Rectal smooth muscle tissue (tissue), 1 donor: Measurements from ENCODE around the gene KRT7.
A peak's percentile ranks its signal among the peaks of the same experiment; 100 is the strongest.
"Not testable (repeated sequence)": the region's sequence is repeated elsewhere in the genome, so short reads cannot be mapped to it uniquely, and the experiment has no call there.

Experiments used
- H3K27ac ChIP-seq: one replicate; pipeline ENCODE4 v1.7.0; 2013; ENCODE audit warnings: low read depth, low read length, inconsistent platforms
- H3K27me3 ChIP-seq: one replicate; pipeline ENCODE4 v1.7.0; 2013; ENCODE audit warnings: low read length; ENCODE audit not compliant: control insufficient read depth, insufficient read depth
- H3K36me3 ChIP-seq: one replicate; pipeline ENCODE4 v1.7.0; 2013; ENCODE audit warnings: low read length; ENCODE audit not compliant: control insufficient read depth, insufficient read depth
- H3K4me1 ChIP-seq: one replicate; pipeline ENCODE4 v1.7.0; 2013; ENCODE audit warnings: low read length; ENCODE audit not compliant: control insufficient read depth, insufficient read depth
- H3K4me3 ChIP-seq: one replicate; pipeline ENCODE4 v1.7.0; 2013; ENCODE audit warnings: low read length
- H3K9ac ChIP-seq: one replicate; pipeline ENCODE4 v1.7.0; 2013; ENCODE audit warnings: low read length

Gene KRT7

DNA sequence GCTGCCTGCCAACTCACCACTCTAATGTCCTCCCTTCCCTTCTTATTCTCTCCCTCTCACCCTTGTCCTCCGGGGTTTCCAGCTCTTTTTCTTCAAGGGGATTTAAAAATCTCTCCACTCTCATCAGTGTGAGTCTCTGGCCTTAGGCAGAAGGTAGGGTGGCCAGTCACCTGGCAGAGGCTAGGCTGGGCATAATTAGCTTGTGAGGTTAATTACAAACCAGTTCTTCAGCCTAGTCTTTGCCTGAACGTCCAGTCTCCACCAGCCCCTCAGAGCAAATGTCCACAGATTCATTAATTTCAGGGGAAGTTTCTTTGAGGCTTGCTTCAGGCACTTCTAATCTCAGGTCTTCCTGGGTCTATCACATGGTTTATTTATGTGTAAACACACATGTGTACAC is 6.7 kb downstream of the KRT7 start:
- peaks cover 17% of the 10 kb centered on the region for H3K4me1 ChIP-seq
- H3K36me3 ChIP-seq = no peaks in the 10 kb centered on the region
- H3K9ac ChIP-seq = no peak overlapping the region
- H3K27me3 ChIP-seq = peaks cover 2% of the 10 kb centered on the region
- H3K27ac ChIP-seq = no peak overlapping the region
- no peak overlapping the region for H3K4me3 ChIP-seq

DNA sequence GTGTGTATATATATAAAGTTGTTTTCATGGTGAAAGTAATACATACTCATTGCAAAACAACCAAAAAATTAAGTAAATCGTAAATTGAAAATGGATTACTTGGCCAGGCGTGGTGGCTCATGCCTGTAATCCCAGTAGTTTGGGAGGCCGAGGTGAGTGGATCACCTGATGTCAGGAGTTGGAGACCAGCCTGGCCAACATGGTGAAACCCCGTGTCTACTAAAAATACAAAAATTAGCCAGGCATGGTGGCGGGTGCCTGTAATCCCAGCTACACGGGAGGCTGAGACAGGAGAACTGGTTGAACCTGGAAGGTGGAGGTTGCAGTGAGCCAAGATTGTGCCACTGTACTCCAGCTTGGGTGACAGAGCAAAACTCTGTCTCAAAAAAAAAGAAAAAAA is 7.2 kb downstream of the KRT7 start:
- not testable (repeated sequence) for H3K36me3 ChIP-seq, H3K4me3 ChIP-seq, H3K27ac ChIP-seq, H3K27me3 ChIP-seq, H3K9ac ChIP-seq
- peaks cover 17% of the 10 kb centered on the region for H3K4me1 ChIP-seq

- no peak overlapping the region for H3K9ac ChIP-seq
- peaks cover 17% of the 10 kb centered on the region for H3K4me1 ChIP-seq
- H3K27me3 ChIP-seq = peaks cover 3% of the 10 kb centered on the region
- H3K27ac ChIP-seq = no peak overlapping the region
- H3K36me3 ChIP-seq = no peaks in the 10 kb centered on the region
- no peak overlapping the region for H3K4me3 ChIP-seq
Observed at GRCh38 chr12:52241205-52241842, 8.3 kb downstream of the KRT7 start.

DNA sequence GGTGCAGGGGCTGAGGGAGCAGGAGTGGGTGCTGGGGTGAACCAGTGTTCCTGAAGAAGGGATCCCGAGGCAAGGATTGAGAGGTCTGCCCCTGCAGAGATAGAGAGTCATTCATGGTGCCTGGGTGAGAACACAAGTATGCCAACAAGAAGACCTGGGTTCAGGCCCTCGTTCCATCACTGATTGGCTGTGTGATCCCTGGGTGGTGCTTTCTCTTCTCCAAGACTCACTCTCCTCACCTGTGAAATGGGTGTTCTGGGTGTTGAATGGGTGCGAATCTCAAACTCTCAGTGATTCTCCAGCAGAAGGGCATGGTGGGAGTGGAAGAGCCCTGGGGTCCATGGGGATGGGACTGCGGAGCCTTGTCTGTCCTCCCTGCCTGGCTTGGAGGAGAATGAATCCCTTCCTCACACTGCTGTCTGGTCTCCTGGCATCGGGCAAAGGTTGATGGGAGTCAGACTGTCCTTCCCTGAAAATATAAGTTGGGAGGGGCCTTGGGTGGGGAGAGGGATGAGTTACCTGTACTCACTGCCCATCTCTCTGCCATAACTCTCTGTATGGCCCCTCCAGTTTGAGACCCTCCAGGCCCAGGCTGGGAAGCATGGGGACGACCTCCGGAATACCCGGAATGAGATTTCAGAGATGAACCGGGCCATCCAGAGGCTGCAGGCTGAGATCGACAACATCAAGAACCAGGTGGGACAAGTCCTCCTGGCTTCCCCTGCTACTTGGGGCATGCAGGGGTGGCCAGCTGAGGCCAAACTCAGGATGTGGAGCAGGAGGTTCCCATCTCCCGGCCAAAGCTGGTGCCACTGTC is 9.6 kb downstream of the KRT7 start:
- Histone ChIP-seq H3K4me3 (no peak overlapping the region), H3K27ac (no peak overlapping the region), H3K9ac (no peak overlapping the region), H3K4me1 (peaks cover 17% of the 10 kb centered on the region), H3K27me3 (peaks cover 3% of the 10 kb centered on the region), H3K36me3 (no peaks in the 10 kb centered on the region)

DNA sequence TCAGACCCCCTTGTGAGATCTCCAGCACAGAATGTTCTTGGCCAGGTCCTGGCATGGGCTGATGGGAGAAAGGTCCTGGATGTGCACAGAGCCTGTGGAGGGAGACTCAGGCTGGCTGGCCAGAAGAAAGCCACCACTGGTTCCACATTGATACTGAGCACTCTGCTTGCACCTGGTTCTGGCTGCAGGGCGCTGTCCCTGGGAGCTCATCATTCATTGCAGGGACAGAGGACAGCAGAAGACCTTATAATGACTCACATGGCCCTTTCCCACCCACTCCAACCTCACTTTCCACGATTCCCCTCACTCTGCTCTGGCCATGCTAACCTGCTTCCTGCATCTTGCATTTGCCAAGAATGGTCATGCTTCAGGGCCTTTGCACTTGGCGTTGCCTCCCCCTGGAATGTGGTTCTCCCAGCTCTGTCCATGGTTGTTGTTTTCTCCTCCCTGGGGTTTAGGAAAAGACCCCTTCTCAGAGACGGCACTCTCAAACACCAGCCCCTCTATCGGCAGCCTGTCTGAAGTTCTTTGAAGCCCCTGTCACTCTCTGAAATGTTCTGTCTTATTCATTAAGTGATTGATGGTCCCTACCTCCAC is 10.3 kb downstream of the KRT7 start:
- peaks cover 3% of the 10 kb centered on the region for H3K27me3 ChIP-seq
- no peak overlapping the region for H3K9ac ChIP-seq
- no peak overlapping the region for H3K4me3 ChIP-seq
- H3K36me3 ChIP-seq = no peaks in the 10 kb centered on the region
- H3K4me1 ChIP-seq = peaks cover 17% of the 10 kb centered on the region
- H3K27ac ChIP-seq = peak overlapping the region; percentile 79

DNA sequence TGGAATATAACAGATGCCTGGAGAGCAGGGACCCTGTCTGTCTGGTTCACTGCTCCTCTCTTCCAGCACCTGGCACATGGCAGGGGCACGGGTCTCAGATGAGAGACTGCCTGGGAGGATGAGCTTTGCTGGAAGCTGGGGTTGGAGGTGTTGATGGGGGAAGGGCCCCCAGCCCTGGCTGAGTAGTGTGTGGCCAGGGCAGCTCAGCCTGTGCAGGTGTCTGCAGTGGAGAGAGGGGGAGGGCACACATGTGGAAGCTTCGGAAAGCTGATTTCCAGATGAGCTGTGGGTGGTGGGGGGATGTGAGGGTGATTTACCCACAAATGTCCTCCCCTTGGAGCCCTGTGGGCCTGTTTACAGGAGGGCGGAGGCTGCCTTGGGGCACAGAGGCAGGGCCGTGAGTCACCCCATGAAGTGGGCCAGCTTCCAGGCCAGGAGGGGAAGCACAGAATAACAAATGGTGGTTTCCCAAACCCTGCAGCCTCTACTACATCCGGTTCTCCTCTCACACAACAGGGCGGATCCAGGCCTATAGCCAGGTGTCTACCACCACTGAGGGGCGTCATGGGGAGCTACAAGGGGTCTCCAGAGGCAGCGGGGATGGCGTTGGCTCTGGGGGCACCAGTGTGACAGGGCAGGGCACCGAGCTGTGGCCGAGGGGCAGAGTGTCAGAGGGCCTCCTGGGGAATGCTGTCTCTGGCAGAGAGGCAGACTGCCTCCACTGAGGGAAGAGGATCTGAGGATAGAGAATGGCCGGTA is 11.0 kb downstream of the KRT7 start:
- no peak overlapping the region for H3K9ac ChIP-seq
- peaks cover 20% of the 10 kb centered on the region for H3K4me1 ChIP-seq
- H3K27ac ChIP-seq = peak overlapping the region; percentile 79
- no peaks in the 10 kb centered on the region for H3K36me3 ChIP-seq
- H3K4me3 ChIP-seq = no peak overlapping the region
- H3K27me3 ChIP-seq = peaks cover 3% of the 10 kb centered on the region

- no peaks in the 10 kb centered on the region for H3K36me3 ChIP-seq
- peaks cover 3% of the 10 kb centered on the region for H3K27me3 ChIP-seq
- peaks cover 24% of the 10 kb centered on the region for H3K4me1 ChIP-seq
- H3K4me3 ChIP-seq = no peak overlapping the region
- peak overlapping the region; percentile 79 for H3K27ac ChIP-seq
- no peak overlapping the region for H3K9ac ChIP-seq
Observed at GRCh38 chr12:52244615-52244994, 11.6 kb downstream of the KRT7 start.

DNA sequence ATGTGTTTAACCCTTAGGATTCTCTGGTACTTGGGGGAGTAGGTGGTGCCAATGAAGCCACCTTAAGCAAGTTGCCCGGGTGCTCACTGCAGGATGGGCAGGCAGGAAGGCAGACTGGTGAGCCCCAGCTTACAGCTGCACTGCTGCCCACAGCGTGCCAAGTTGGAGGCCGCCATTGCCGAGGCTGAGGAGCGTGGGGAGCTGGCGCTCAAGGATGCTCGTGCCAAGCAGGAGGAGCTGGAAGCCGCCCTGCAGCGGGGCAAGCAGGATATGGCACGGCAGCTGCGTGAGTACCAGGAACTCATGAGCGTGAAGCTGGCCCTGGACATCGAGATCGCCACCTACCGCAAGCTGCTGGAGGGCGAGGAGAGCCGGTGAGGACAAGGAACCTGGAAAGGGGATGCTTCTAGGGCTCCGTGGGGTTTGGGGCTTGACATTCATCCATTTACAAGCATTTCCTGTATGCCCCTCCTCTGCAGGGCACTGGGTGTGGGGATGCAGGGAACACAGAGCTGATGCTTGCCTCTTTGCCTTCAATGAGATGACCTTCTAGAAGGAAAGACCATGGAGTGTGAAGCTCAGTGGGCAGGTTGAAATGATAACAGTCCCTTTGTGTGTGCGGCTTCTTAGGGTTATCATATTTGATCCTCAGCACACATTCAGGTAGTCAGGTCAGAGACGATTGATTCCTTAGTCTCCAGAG is 12.4 kb downstream of the KRT7 start:
- Histone ChIP-seq H3K4me1 (peaks cover 24% of the 10 kb centered on the region), H3K9ac (no peak overlapping the region), H3K27ac (no peak overlapping the region), H3K27me3 (peaks cover 3% of the 10 kb centered on the region), H3K36me3 (no peaks in the 10 kb centered on the region), H3K4me3 (no peak overlapping the region)

DNA sequence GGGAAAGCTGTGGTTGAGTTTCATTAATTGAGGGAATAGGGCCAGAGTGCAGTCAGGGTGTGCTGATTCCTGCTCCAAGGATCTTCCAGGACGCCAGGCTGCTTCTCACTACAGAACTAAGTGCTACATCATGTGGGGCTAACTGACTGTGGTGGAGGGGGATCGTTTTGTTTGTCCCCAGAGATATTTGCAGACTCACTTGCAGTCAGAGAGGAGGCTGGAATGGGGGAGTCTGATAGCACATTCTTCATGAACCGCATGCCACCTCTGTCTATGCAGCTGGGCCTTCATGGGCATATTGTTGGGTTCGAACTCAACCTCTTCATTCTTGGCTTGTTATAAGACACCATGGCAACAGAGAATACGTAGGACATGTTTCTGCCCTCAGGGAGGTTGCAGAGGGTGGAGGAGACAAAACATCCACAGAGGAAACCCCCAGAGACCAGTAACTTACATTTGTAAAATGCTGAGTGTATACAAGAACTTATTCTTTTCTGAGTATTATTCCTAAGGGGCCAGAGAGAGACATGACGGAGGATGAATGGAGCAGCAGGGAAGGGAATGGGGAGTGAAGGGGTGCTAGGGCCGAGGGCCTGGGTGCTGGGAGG is 13.0 kb downstream of the KRT7 start:
- Histone ChIP-seq H3K27me3 (peaks cover 3% of the 10 kb centered on the region), H3K27ac (no peak overlapping the region), H3K4me1 (peaks cover 24% of the 10 kb centered on the region), H3K36me3 (no peaks in the 10 kb centered on the region), H3K9ac (no peak overlapping the region), H3K4me3 (no peak overlapping the region)

DNA sequence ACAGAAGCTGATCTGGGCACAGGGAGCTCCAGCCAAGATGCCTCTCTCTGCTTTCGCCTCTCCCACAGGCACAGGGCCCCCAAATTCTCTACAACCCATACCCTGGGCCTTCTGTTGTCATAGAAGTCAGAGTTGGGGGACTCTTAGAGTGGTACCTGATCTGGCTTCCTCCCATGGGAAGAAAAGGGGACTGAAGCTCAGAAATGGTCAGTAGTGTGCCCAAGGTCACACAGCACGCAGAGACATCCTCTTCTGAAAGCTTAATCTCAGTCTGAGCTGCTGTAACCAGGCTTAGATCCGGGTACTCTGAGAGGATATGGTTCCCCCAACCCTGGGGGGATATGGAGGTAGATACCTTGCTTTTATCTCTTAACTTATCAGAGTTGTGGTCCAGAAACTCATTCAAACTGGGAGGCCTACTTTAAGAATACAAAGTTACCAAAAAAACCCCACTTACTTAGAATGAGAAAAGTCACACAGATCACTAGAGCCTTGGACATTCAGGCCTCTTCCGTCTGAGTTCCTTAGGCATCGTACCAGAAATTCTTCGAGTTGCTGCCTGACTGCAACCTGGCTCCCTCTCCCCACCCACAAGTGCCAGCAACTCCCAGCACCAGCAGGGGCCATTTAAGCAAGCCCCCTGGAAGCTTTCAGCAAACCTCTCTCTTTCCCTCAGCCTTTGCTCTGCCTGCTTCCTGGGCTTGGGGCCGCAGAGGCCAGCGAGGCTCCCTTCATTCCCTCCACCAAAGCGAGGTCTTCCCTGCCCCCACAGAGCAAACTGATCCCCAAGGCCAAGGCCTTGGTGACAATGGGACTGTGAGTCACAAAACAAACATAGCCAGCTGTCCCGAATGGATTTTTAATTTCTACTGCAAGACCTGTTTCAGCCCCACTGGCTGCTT is 13.9 kb downstream of the KRT7 start:
- peaks cover 24% of the 10 kb centered on the region for H3K4me1 ChIP-seq

More for the DNA sequence above, 13.9 kb downstream of the KRT7 start:
- Histone ChIP-seq H3K36me3 (no peaks in the 10 kb centered on the region), H3K27me3 (peaks cover 3% of the 10 kb centered on the region), H3K27ac (no peak overlapping the region), H3K4me3 (no peak overlapping the region), H3K9ac (no peak overlapping the region)
